Measurements from ENCODE around the gene POLN.

DNA sequence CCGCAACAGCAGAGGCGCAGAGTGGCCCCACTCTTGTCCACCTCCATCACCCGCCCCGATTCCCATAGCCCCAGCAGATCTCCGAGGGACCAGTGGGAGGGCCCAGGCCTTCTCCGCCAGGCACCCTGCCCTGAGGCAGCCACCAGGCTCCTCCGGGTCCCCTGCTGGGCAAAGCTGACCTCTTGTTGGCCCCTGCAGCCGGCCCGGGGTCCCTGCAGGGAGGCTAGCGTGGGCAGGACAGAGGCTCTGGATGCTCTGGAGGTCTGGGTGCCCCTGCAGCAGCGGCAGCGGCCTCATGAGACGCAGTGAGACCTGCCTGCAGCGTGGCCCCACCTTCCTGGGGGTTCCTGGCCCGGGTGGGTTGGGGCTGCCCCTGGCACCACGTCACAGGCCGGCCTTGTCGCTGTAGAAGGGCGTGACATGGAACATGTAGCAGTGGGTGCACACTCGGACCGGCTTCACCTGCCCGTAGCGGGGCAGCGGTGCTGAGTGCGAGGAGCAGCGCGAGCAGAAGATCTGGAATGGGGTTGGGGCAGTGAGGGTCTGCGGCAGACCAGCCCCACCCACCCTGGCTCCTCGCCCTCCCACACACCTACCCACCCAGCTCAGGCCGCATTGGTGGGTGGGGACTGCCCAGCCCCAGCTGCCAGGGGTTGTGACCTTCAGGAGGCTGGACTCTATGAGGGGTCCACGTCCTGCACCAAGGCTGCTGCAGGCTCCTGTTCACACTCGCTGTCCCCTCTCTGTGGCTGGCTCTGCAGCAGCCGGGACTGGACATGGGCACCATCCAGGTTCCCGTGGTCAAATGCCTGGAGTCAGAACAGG is 28.6 kb upstream of the POLN start:
- TF ChIP-seq CTCF (optimal IDR thresholded peaks at IDR 0.05 in 1 of 3, IDR thresholded peaks at IDR 0.05 in 1 of 3, conservative IDR thresholded peaks at IDR 0.05 in 1 of 3; ENCODE audit: extremely low read depth in 1 of 3, insufficient read depth in 2 of 3, low read length in 3 of 3) (no peak), EZH2 (IDR thresholded peaks at IDR 0.05; ENCODE audit: low read length) (no peak)

Measured in keratinocyte (primary cell).